B cell (primary cell): ENCODE results near the gene RNF17. TPM values are rescaled to one million over a fixed set of nuclear protein-coding genes. Genes with fewer than 3 reads are reported as not detected.

Source experiments
- ATAC-seq: fragments of 200-7000 bp; cut with Tn5 transposase; one replicate; pipeline ENCODE4 v1.10.0; 2021; ENCODE audit warnings: low read depth, mild to moderate bottlenecking, moderate number of reproducible peaks, moderate library complexity
- CTCF ChIA-PET: fragments of 350-600 bp; sonication (Branson Sonifier 250); formaldehyde crosslinking; loops from one replicate; lab custom pipeline; 2021; ENCODE audit warnings: antibody characterized with exemption, inconsistent platforms; lab: Charles Lee
- POLR2A ChIA-PET: fragments of 350-600 bp; sonication (Branson Sonifier 250); formaldehyde crosslinking; loops from one replicate; lab custom pipeline; 2021; ENCODE audit warnings: antibody characterized with exemption; lab: Charles Lee
- DNase-seq: peaks from one replicate; pipeline ENCODE4 v3.0.0; 2013
- H2AFZ ChIP-seq: 2 replicates; pipeline ENCODE4 v1.6.1; 2012; ENCODE audit warnings: mild to moderate bottlenecking, low read depth, low read length; ENCODE audit not compliant: insufficient read depth, poor library complexity, severe bottlenecking
- H3K27ac ChIP-seq, 2 donors: 1 replicate in 1 of 2; 2 replicates in 1 of 2; pipeline ENCODE4 v1.5.1; 2012 to 2013; ENCODE audit warnings: low read length in 2 of 2, mild to moderate bottlenecking in 2 of 2, moderate library complexity in 1 of 2
- H3K27me3 ChIP-seq, 4 experiments: fragments of 200-600 bp in 1 of 4; sonication (generic) in 1 of 4; replicated peaks in 1 of 4; 1 replicate in 2 of 4; 2 replicates in 2 of 4; pipeline versions ENCODE4 v1.6.1 to v1.7.0; 2013 to 2016; ENCODE audit warnings: low read length in 3 of 4, mild to moderate bottlenecking in 2 of 4, mixed read lengths in 1 of 4, moderate library complexity in 1 of 4; ENCODE audit not compliant: insufficient read depth in 4 of 4, control insufficient read depth in 3 of 4; ENCODE audit errors: control extremely low read depth in 1 of 4
- H3K36me3 ChIP-seq, 2 experiments: replicated peaks in 1 of 2; 1 replicate in 1 of 2; 2 replicates in 1 of 2; pipeline versions ENCODE4 v1.6.1 to v1.7.1; 2013; ENCODE audit warnings: low read length in 1 of 2; ENCODE audit not compliant: insufficient read depth in 2 of 2, control insufficient read depth in 1 of 2; ENCODE audit errors: control extremely low read depth in 1 of 2, extremely low read depth in 1 of 2
- H3K4me1 ChIP-seq, 2 donors: fragments of 200-600 bp in 1 of 2; sonication (generic) in 1 of 2; 1 replicate in 1 of 2; 2 replicates in 1 of 2; pipeline versions ENCODE4 v1.5.1 to v1.6.1; 2013 to 2017; ENCODE audit warnings: low read length in 2 of 2; ENCODE audit not compliant: control insufficient read depth in 2 of 2, insufficient read depth in 2 of 2
- H3K4me2 ChIP-seq: replicated peaks from 2 replicates; pipeline ENCODE3; 2012; ENCODE audit warnings: mild to moderate bottlenecking, low read depth, low read length; ENCODE audit not compliant: poor library complexity, severe bottlenecking
- H3K4me3 ChIP-seq, 5 experiments: fragments of 200-600 bp in 1 of 5; sonication (generic) in 1 of 5; 1 replicate in 3 of 5; 2 replicates in 2 of 5; pipeline versions ENCODE4 v1.5.1 to v1.7.0; 2011 to 2016; ENCODE audit warnings: low read length in 4 of 5, mild to moderate bottlenecking in 4 of 5, low read depth in 2 of 5, control low read depth in 1 of 5, moderate library complexity in 1 of 5; ENCODE audit not compliant: insufficient read depth in 1 of 5; ENCODE audit errors: control extremely low read depth in 1 of 5, extremely low read depth in 1 of 5
- H3K79me2 ChIP-seq: fragments of 200-600 bp; sonication (generic); one replicate; pipeline ENCODE4 v1.6.0; 2016; ENCODE audit warnings: low read length; ENCODE audit not compliant: control insufficient read depth, insufficient read depth
- H3K9ac ChIP-seq: fragments of 200-600 bp; sonication (generic); 2 replicates; pipeline ENCODE4 v1.6.1; 2017; ENCODE audit warnings: mild to moderate bottlenecking, low read length, moderate library complexity
- H3K9me3 ChIP-seq, 3 donors: one replicate each; pipeline versions ENCODE4 v1.6.1 to v1.7.1; 2013; ENCODE audit warnings: low read length in 2 of 3; ENCODE audit not compliant: control insufficient read depth in 2 of 3, insufficient read depth in 1 of 3; ENCODE audit errors: control extremely low read depth in 1 of 3
- H4K20me1 ChIP-seq: 2 replicates; pipeline ENCODE4 v1.6.0; 2012; ENCODE audit warnings: mild to moderate bottlenecking, low read length; ENCODE audit not compliant: insufficient read depth, control insufficient read depth, poor library complexity, severe bottlenecking
- H3K27ac Mint-ChIP-seq: one replicate; pipeline ENCODE4 v1.8.0; 2021; ENCODE audit warnings: mixed read lengths
- H3K27me3 Mint-ChIP-seq: one replicate; pipeline ENCODE4 v1.8.0; 2021; ENCODE audit warnings: mixed read lengths
- H3K4me1 Mint-ChIP-seq: one replicate; pipeline ENCODE4 v1.8.0; 2021; ENCODE audit warnings: mixed read lengths
- H3K4me3 Mint-ChIP-seq: one replicate; pipeline ENCODE4 v1.8.0; 2021; ENCODE audit warnings: mixed read lengths
- H3K9me3 Mint-ChIP-seq: one replicate; pipeline ENCODE4 v1.8.0; 2022; ENCODE audit warnings: mixed read lengths; ENCODE audit not compliant: insufficient read depth
- EZH2 ChIP-seq: IDR thresholded peaks from 2 replicates; pipeline ENCODE4 v1.6.1; 2012; ENCODE audit warnings: borderline replicate concordance, low read depth, mild to moderate bottlenecking, moderate library complexity, low read length; ENCODE audit not compliant: insufficient read depth, poor library complexity, severe bottlenecking
- WGBS: methylation state at CpG from one replicate; pipeline ENCODE4 v1.1.5; 2013; ENCODE audit warnings: missing lambda C conversion rate; ENCODE audit not compliant: insufficient coverage; 5-methylcytosine and 5-hydroxymethylcytosine counted together
- intact Hi-C: fragments of 100-400 bp; cut with micrococcal nuclease; formaldehyde crosslinking; loops from one replicate; pipeline ENCODE4 v1.10.0; 2022
- polyA plus RNA-seq: library from polyadenylated mRNA; depleted of rRNA; stranded (reverse); fragments of >200 nt; gene quantifications from 2 replicates; pipeline ENCODE4 v1.2.3, GENCODE V29; 2012
- total RNA-seq, 2 donors: library from RNA; stranded (reverse); fragments of 120-200 nt in 1 of 2; gene quantifications; 1 replicate in 1 of 2; 2 replicates in 1 of 2; pipeline versions ENCODE4 v1.2.3 to v1.2.4, GENCODE V29; 2013 to 2022
- TF ChIP-seq, protein P1 (sequence below): fragments of 200-600 bp; IDR thresholded peaks from one replicate; pipeline ENCODE4 v1.8.0; 2022; ENCODE audit warnings: antibody characterized with exemption, mild to moderate bottlenecking

The RNF17 gene
- total and polyA plus RNA-seq, 2 donors (not counting 1 experiment from before 2014, with no cell fraction given), result 0.12 TPM; not detected in 1

- Mint-ChIP-seq H3K4me1 (peaks cover 8% of the 10 kb centered on the region), H3K9me3 (no peaks in the 10 kb centered on the region), H3K27ac (no peak overlapping the region), H3K27me3 (no peaks in the 10 kb centered on the region), H3K4me3 (no peak overlapping the region)
- H3K4me3 ChIP-seq, result no peak overlapping the region
- no peak for DNase-seq
- no peaks in the 10 kb centered on the region for H3K9me3 ChIP-seq
- H3K4me1 ChIP-seq, result peaks cover 0 to 3% of the 10 kb centered on the region in 2 donors
- H3K36me3 ChIP-seq, result peaks cover 3 to 5% of the 10 kb centered on the region in 2 experiments
- TF ChIP-seq EZH2, result no peak
- TF ChIP-seq, protein P1, sequence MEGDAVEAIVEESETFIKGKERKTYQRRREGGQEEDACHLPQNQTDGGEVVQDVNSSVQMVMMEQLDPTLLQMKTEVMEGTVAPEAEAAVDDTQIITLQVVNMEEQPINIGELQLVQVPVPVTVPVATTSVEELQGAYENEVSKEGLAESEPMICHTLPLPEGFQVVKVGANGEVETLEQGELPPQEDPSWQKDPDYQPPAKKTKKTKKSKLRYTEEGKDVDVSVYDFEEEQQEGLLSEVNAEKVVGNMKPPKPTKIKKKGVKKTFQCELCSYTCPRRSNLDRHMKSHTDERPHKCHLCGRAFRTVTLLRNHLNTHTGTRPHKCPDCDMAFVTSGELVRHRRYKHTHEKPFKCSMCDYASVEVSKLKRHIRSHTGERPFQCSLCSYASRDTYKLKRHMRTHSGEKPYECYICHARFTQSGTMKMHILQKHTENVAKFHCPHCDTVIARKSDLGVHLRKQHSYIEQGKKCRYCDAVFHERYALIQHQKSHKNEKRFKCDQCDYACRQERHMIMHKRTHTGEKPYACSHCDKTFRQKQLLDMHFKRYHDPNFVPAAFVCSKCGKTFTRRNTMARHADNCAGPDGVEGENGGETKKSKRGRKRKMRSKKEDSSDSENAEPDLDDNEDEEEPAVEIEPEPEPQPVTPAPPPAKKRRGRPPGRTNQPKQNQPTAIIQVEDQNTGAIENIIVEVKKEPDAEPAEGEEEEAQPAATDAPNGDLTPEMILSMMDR, result no peak
- H3K27ac ChIP-seq, result no peak overlapping the region
- POLR2A ChIA-PET, result interaction anchor here (0.5 kb wide), 1 partner anchor 24 kb away, joined by 8 read pairs; no protein-coding TSS in a partner anchor
- no peaks in the 10 kb centered on the region for H4K20me1 ChIP-seq
- 98% methylated on average over 4 of the region's 5 CpGs for WGBS
- no peak for ATAC-seq
- CTCF ChIA-PET, result no interaction called here
- no peak overlapping the region for H3K9ac ChIP-seq
- intact Hi-C loops, result no loop called here
- no peak overlapping the region for H3K4me2 ChIP-seq
- no peaks in the 10 kb centered on the region for H3K79me2 ChIP-seq
- no peaks in the 10 kb centered on the region for H3K27me3 ChIP-seq
- H2AFZ ChIP-seq, result no peak overlapping the region
Measured at GRCh38 chr13:24896061-24896460, 132.1 kb downstream of the RNF17 start.

GRCh38 chr13:24897293-24897692, 133.3 kb downstream of the RNF17 start:
- CTCF ChIA-PET, result no interaction called here
- H3K4me3 ChIP-seq, result no peak overlapping the region
- ATAC-seq, result no peak

More at GRCh38 chr13:24897293-24897692, 133.3 kb downstream of the RNF17 start:
- Histone ChIP-seq H3K27ac (no peak overlapping the region), H3K9ac (no peak overlapping the region), H4K20me1 (no peaks in the 10 kb centered on the region), H3K36me3 (peaks cover 3 to 5% of the 10 kb centered on the region in 2 experiments), H3K4me2 (no peak overlapping the region), H3K79me2 (no peaks in the 10 kb centered on the region), H2AFZ (no peak overlapping the region), H3K9me3 (no peaks in the 10 kb centered on the region), H3K27me3 (no peaks in the 10 kb centered on the region), H3K4me1 (peaks cover 0 to 3% of the 10 kb centered on the region in 2 donors)
- intact Hi-C loops, result no loop called here
- H3K27ac Mint-ChIP-seq, result no peak overlapping the region
- TF ChIP-seq, protein P1, result no peak
- no peak for TF ChIP-seq EZH2
- no peak for DNase-seq
- H3K4me3 Mint-ChIP-seq, result no peak overlapping the region
- H3K27me3 Mint-ChIP-seq, result no peaks in the 10 kb centered on the region
- no CpG with 5 or more reads among the region's 1 CpG for WGBS
- H3K9me3 Mint-ChIP-seq, result no peaks in the 10 kb centered on the region
- peaks cover 7% of the 10 kb centered on the region for H3K4me1 Mint-ChIP-seq
- POLR2A ChIA-PET, result interaction anchor here (0.5 kb wide), 1 partner anchor 362 kb away, joined by 3 read pairs; no protein-coding TSS in a partner anchor
